ENCODE measurements around the gene PDXK.

GRCh38 chr21:43681650-43682049 lies 37.3 kb upstream of the PDXK start:
- TF ChIP-seq POLR2A (IDR thresholded peaks at IDR 0.05; ENCODE audit: low read length) (no peak), GATA1 (IDR thresholded peaks at IDR 0.05; ENCODE audit: low read depth, low read length) (no peak)

Data from erythroblast (primary cell).